PFSK-1 (cell line): ENCODE measurements around the gene EEFSEC.

Experiments
- POLR2AphosphoS5 ChIP-seq: IDR thresholded peaks from 2 replicates; pipeline ENCODE4 v1.6.1; 2012; ENCODE audit warnings: low read depth, mild to moderate bottlenecking, control low read depth, low read length, moderate library complexity
- TAF1 ChIP-seq: IDR thresholded peaks from 2 replicates; pipeline ENCODE4 v1.6.1; 2012; ENCODE audit warnings: low read length, control low read depth, borderline replicate concordance; ENCODE audit not compliant: insufficient read depth

- no peak for TF ChIP-seq TAF1
- no peak for TF ChIP-seq POLR2AphosphoS5
Measured at GRCh38 chr3:128359060-128359664, 205.9 kb downstream of the EEFSEC start.
